D341Med (cell line): Measurements from ENCODE around the gene KIF1A.

ENCODE experiments used
- DNase-seq: peaks from one replicate; pipeline ENCODE4 v3.0.0; 2012; ENCODE audit warnings: low spot score

KIF1A gene

GRCh38 chr2:240819858-240820606 is at the start of gene KIF1A:
Gene KIF1A, minus strand, starts transcription at chr2:240820219. Its CDS starts 22,467 bp downstream, at chr2:240797752.
- peak; percentile 94 for DNase-seq

GRCh38 chr2:240869109-240869955 is 49.3 kb upstream of the KIF1A start:
- peak; percentile 20 for DNase-seq

- no peak for DNase-seq
Observed at GRCh38 chr2:240868286-240869108, 48.5 kb upstream of the KIF1A start, which contains the start of gene AGXT. Gene AGXT, plus strand, starts transcription at chr2:240868824. Its CDS starts 42 bp downstream, at chr2:240868866.

- no peak for DNase-seq
Observed at GRCh38 chr2:240865391-240865790, 45.4 kb upstream of the KIF1A start.

GRCh38 chr2:240864475-240864874 is 44.5 kb upstream of the KIF1A start:
- no peak for DNase-seq

- DNase-seq = no peak
Observed at GRCh38 chr2:240861547-240861946, 41.5 kb upstream of the KIF1A start.

GRCh38 chr2:240858871-240859270 is 38.9 kb upstream of the KIF1A start:
- no peak for DNase-seq

GRCh38 chr2:240858321-240858720 is 38.3 kb upstream of the KIF1A start:
- DNase-seq = no peak

GRCh38 chr2:240857039-240858008 is 37.3 kb upstream of the KIF1A start:
- DNase-seq = no peak

- no peak for DNase-seq
Observed at GRCh38 chr2:240856151-240856980, 36.3 kb upstream of the KIF1A start.

- DNase-seq = no peak
Observed at GRCh38 chr2:240855670-240856069, 35.7 kb upstream of the KIF1A start.

- DNase-seq = no peak
Observed at GRCh38 chr2:240852671-240853314, 32.8 kb upstream of the KIF1A start.

GRCh38 chr2:240851078-240851991 is 31.3 kb upstream of the KIF1A start:
- peak; percentile 87 for DNase-seq

- DNase-seq = no peak
Observed at GRCh38 chr2:240850756-240851077, 30.7 kb upstream of the KIF1A start.

GRCh38 chr2:240850026-240850425 is 30.0 kb upstream of the KIF1A start:
- no peak for DNase-seq

- DNase-seq = no peak
Observed at GRCh38 chr2:240848900-240849680, 29.1 kb upstream of the KIF1A start.

- no peak for DNase-seq
Observed at GRCh38 chr2:240847817-240848216, 27.8 kb upstream of the KIF1A start.
